ENCODE data around the gene CST7. TPM values are rescaled to one million over a fixed set of nuclear protein-coding genes. Genes with fewer than 3 reads are reported as not detected.

The CST7 gene
- total and polyA plus RNA-seq, 2 of the 13 experiments (the other 11 are each of a cell fraction or from before 2014, with no cell fraction given): not detected

DNA sequence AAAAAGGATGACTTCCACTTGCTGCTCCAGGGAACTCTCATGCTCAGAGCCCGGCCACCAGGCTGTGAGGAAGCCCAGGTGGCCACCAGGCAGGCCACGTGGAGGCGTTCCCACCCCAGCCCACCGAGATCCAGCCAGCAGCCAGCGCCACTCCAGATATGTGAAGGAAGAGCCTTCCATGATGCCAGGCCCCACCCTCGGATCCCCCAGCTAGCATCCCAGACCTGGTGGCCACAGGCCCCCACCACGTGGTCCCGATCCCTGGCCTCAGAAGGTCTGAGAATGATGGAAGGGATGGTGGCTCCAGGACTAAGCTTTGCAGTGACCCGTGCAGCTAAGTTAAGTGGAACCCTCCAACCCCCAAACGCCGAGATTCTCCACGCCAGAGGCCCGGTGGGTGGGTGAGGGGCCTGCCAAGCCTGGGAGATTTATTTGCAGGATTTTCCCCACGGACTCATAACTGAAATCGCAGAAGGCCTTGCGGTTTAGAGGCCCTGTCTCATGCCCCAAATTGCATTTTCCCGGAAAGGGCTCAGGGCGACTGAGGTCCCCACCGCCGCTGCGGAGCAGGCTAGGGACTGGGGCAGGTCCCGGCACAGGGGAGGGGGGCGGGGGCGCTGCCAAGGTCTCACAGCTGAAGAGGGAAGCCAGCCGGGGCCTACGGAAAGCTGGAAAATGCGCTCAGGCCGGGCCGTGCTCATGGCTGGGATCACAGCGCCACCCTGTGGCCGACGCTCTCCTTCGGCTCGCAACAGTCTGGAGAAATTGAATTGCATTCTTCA lies 31.1 kb upstream of the CST7 start (continued):
- TF ChIP-seq, protein P1, sequence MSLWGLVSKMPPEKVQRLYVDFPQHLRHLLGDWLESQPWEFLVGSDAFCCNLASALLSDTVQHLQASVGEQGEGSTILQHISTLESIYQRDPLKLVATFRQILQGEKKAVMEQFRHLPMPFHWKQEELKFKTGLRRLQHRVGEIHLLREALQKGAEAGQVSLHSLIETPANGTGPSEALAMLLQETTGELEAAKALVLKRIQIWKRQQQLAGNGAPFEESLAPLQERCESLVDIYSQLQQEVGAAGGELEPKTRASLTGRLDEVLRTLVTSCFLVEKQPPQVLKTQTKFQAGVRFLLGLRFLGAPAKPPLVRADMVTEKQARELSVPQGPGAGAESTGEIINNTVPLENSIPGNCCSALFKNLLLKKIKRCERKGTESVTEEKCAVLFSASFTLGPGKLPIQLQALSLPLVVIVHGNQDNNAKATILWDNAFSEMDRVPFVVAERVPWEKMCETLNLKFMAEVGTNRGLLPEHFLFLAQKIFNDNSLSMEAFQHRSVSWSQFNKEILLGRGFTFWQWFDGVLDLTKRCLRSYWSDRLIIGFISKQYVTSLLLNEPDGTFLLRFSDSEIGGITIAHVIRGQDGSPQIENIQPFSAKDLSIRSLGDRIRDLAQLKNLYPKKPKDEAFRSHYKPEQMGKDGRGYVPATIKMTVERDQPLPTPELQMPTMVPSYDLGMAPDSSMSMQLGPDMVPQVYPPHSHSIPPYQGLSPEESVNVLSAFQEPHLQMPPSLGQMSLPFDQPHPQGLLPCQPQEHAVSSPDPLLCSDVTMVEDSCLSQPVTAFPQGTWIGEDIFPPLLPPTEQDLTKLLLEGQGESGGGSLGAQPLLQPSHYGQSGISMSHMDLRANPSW (CRISPR knock-in tag; IDR thresholded peaks at IDR 0.05; ENCODE audit: borderline replicate concordance): no peak
- TF ChIP-seq, protein P2, sequence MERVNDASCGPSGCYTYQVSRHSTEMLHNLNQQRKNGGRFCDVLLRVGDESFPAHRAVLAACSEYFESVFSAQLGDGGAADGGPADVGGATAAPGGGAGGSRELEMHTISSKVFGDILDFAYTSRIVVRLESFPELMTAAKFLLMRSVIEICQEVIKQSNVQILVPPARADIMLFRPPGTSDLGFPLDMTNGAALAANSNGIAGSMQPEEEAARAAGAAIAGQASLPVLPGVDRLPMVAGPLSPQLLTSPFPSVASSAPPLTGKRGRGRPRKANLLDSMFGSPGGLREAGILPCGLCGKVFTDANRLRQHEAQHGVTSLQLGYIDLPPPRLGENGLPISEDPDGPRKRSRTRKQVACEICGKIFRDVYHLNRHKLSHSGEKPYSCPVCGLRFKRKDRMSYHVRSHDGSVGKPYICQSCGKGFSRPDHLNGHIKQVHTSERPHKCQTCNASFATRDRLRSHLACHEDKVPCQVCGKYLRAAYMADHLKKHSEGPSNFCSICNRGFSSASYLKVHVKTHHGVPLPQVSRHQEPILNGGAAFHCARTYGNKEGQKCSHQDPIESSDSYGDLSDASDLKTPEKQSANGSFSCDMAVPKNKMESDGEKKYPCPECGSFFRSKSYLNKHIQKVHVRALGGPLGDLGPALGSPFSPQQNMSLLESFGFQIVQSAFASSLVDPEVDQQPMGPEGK (CRISPR knock-in tag; IDR thresholded peaks at IDR 0.05): peak; percentile 59
- TF ChIP-seq ZNF124 (CRISPR knock-in tag; IDR thresholded peaks at IDR 0.05): 0 out of 2 replicates have a peak, but pooled peaks have one; percentile 38
- TF ChIP-seq, protein P3, sequence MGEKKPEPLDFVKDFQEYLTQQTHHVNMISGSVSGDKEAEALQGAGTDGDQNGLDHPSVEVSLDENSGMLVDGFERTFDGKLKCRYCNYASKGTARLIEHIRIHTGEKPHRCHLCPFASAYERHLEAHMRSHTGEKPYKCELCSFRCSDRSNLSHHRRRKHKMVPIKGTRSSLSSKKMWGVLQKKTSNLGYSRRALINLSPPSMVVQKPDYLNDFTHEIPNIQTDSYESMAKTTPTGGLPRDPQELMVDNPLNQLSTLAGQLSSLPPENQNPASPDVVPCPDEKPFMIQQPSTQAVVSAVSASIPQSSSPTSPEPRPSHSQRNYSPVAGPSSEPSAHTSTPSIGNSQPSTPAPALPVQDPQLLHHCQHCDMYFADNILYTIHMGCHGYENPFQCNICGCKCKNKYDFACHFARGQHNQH (CRISPR knock-in tag; IDR thresholded peaks at IDR 0.05): peak; percentile 44; the same call in 1 of the 2 replicates
- 0 out of 2 replicates have a peak, but pooled peaks have one; percentile 66 for TF ChIP-seq DNMT1 (CRISPR knock-in tag; IDR thresholded peaks at IDR 0.05)
- TF ChIP-seq ZNF446 (CRISPR knock-in tag; IDR thresholded peaks at IDR 0.05): no peak
- no peak for TF ChIP-seq SSRP1 (CRISPR knock-in tag; IDR thresholded peaks at IDR 0.05)
- TF ChIP-seq ZNF556 (CRISPR knock-in tag; IDR thresholded peaks at IDR 0.05; ENCODE audit: borderline replicate concordance): no peak
- TF ChIP-seq MTA1 (CRISPR knock-in tag; IDR thresholded peaks at IDR 0.05; ENCODE audit: borderline replicate concordance): peak; percentile 40; the same call in 1 of the 2 replicates
- TF ChIP-seq ZNF232 (CRISPR knock-in tag; IDR thresholded peaks at IDR 0.05; ENCODE audit: borderline replicate concordance): peak; percentile 47; the same call in 1 of the 2 replicates
- no peak for TF ChIP-seq NAIF1 (CRISPR knock-in tag; IDR thresholded peaks at IDR 0.05; ENCODE audit: borderline replicate concordance)
- TF ChIP-seq ZNF678 (CRISPR knock-in tag; IDR thresholded peaks at IDR 0.05): no peak
- TF ChIP-seq STAG1 (CRISPR knock-in tag; IDR thresholded peaks at IDR 0.05): peak; percentile 97
- 0 out of 2 replicates have a peak, but pooled peaks have one; percentile 61 for TF ChIP-seq SAFB2 (CRISPR knock-in tag; IDR thresholded peaks at IDR 0.05; ENCODE audit: borderline replicate concordance, low read depth)
- 0 out of 2 replicates have a peak, but pooled peaks have one; percentile 32 for TF ChIP-seq ZKSCAN5 (CRISPR knock-in tag; IDR thresholded peaks at IDR 0.05)
- TF ChIP-seq ZFX (CRISPR knock-in tag; IDR thresholded peaks at IDR 0.05; ENCODE audit: low read depth): peak; percentile 71

Measured in HepG2 (cell line).